Retinal pigment epithelial cell (primary cell): ENCODE data around the gene CUL4A.

Experiments
- DNase-seq: peaks from one replicate; pipeline ENCODE4 v3.0.0-alpha.2; 2010; ENCODE audit warnings: low read depth
- H3K4me3 ChIP-seq: 2 replicates; pipeline ENCODE4 v1.5.1; 2011; ENCODE audit warnings: mild to moderate bottlenecking, low read length, control low read depth, moderate library complexity
- CTCF ChIP-seq: conservative IDR thresholded peaks from 2 replicates; pipeline ENCODE4 v1.5.1; 2011; ENCODE audit warnings: low read depth, low read length, control low read depth, inconsistent platforms

CUL4A gene

GRCh38 chr13:113274721-113275120, 65.3 kb downstream of the CUL4A start:
- no peak overlapping the region for H3K4me3 ChIP-seq
- no peak for DNase-seq
- TF ChIP-seq CTCF: no peak

- peak; percentile 62 for DNase-seq
- no peak overlapping the region for H3K4me3 ChIP-seq
- TF ChIP-seq CTCF: peak; percentile 76
These were observed 66.0 kb downstream of the CUL4A start for GRCh38 chr13:113275387-113275786.

- TF ChIP-seq CTCF: no peak
- H3K4me3 ChIP-seq: no peak overlapping the region
- DNase-seq: no peak
These were observed 70.7 kb downstream of the CUL4A start for GRCh38 chr13:113280126-113280525.

- H3K4me3 ChIP-seq: no peak overlapping the region
- TF ChIP-seq CTCF: no peak
- DNase-seq: no peak
These were observed 74.5 kb downstream of the CUL4A start for GRCh38 chr13:113283904-113284303.

DNA sequence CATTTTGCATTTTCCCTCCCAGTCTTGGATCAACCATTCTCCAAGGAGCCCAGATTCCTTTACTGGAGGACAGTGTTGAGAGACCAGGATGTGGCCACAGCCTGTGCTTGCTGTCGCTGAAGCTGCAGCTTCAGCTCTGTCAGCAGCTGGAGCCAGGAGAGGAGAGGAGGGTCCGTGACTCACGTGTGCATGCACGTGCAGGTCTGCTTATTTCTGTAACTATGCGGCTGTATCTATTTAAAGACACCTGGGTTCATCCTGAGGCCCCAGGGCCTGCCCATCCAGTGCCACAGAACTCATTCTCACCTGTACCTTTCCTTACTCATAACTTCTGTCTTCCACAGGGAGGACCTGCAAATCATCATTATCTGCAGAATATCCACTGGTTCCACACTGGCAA, 79.5 kb downstream of the CUL4A start:
- TF ChIP-seq CTCF: no peak
- no peak overlapping the region for H3K4me3 ChIP-seq
- no peak for DNase-seq

DNA sequence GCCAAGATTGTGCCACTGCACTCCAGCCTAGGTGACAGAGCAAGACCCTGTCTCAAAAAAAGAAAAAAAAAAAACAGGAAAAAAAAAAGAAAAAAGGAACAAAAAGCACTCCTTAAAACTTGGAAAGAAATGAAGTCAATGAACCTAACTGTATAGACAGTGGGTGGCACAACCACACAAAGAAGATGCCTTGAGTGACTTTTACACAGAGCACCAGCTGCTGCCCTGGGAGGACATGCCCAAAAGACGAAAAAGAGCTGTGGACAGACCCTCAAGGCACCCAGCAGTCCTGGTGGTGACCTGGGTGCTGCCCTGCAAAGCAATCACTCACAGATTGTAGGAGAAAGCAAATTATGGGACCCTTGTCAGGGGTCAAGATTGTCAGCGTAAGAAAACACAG, 81.7 kb downstream of the CUL4A start:
- no peak overlapping the region for H3K4me3 ChIP-seq
- no peak for TF ChIP-seq CTCF
- no peak for DNase-seq

GRCh38 chr13:113292021-113292862, 82.8 kb downstream of the CUL4A start:
- no peak for TF ChIP-seq CTCF
- no peak for DNase-seq
- H3K4me3 ChIP-seq: peak overlapping the region; percentile 2
